AG09309 (cell line): ENCODE results near the gene SURF2.

Source experiments
- DNase-seq: peaks from one replicate; pipeline ENCODE4 v3.0.0-alpha.2; 2010; ENCODE audit warnings: low read depth
- H3K4me3 ChIP-seq: 2 replicates; pipeline ENCODE4 v1.5.1; 2011; ENCODE audit warnings: mild to moderate bottlenecking, low read depth, low read length, moderate library complexity; ENCODE audit not compliant: control insufficient read depth
- TF ChIP-seq, protein P1 (sequence below): IDR thresholded peaks from 2 replicates; pipeline ENCODE4 v1.5.1; 2011; ENCODE audit warnings: mild to moderate bottlenecking, low read depth, low read length, inconsistent platforms; ENCODE audit not compliant: insufficient read depth, control insufficient read depth; ENCODE audit errors: missing control alignments

Gene SURF2

DNA sequence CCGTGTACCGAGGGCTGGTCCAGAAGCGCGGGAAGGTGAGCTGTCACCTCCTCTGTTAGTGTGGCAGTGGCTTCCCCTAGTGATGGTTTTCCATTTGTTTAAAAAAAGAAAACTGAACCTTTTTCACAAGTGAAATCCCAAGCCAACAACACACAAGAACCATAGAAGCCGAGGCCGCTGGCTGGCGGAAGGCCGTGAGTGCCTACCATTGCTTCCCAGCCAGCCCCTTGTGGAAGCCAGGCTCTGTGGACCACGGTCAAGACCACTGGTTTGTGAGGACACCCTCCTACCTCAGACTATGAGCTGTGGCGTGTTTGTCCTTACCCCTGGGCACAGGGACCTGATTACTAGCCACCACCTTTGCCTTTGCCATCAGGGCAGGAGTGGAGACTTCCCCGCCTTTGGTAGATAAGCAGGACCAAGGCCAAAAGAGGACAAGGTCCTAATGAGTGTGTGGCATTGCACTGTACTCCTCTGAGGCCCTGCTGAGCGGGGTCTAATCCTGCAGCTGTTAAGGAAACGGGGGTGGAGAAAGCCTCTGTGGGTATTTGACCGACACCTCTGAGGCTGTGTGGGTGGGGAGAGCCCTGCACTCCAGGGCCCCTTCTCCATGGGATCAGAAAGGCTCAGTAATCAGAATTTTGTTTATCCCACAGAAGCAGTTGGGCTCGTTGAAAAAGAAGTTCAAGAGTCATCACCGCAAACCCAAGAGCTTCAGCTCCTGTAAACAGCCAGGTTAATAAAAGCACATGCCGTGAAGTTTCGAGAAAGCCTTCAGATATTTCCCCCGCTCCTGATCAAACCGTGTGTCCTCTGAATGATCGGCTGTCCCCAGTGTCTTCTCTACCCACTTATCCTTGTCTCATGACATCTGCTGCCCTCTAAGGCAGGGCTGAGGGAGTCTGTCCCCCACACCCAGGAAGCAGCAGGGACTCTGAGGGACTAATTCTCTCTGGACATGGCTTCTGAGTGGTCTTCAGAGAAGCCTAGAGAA lies 4.3 kb downstream of the SURF2 start:
- TF ChIP-seq, protein P1, sequence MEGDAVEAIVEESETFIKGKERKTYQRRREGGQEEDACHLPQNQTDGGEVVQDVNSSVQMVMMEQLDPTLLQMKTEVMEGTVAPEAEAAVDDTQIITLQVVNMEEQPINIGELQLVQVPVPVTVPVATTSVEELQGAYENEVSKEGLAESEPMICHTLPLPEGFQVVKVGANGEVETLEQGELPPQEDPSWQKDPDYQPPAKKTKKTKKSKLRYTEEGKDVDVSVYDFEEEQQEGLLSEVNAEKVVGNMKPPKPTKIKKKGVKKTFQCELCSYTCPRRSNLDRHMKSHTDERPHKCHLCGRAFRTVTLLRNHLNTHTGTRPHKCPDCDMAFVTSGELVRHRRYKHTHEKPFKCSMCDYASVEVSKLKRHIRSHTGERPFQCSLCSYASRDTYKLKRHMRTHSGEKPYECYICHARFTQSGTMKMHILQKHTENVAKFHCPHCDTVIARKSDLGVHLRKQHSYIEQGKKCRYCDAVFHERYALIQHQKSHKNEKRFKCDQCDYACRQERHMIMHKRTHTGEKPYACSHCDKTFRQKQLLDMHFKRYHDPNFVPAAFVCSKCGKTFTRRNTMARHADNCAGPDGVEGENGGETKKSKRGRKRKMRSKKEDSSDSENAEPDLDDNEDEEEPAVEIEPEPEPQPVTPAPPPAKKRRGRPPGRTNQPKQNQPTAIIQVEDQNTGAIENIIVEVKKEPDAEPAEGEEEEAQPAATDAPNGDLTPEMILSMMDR: no peak
- no peak for DNase-seq
- no peak overlapping the region for H3K4me3 ChIP-seq

DNA sequence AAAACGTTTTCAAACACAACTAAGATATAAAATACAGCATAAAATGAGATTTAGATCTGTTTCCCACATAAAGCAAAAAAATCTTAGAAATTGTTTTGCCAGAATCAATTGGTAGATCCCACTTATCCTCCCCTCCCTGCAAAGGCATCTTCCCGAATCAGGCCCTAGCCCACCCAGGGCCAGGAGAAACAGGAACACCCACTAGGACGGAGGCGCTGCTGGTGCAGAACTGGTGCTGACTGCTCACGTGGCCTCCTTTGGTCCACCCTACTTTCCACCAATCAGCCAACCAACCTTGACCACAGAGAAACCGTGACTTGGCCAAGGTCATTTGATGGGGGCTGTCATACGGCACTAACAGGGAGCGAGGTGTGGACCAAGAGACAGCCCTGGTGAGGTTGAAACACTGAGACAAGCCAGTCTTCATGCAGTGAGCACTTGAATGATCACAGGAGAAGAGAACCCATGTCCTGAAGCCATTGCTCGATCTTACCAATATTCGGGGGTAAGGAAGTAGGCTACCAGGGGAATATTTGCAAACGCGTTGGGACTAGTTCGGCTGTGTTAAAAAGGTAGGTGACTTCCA lies 5.2 kb downstream of the SURF2 start:
- TF ChIP-seq, protein P1: no peak
- H3K4me3 ChIP-seq: no peak overlapping the region
- no peak for DNase-seq

DNA sequence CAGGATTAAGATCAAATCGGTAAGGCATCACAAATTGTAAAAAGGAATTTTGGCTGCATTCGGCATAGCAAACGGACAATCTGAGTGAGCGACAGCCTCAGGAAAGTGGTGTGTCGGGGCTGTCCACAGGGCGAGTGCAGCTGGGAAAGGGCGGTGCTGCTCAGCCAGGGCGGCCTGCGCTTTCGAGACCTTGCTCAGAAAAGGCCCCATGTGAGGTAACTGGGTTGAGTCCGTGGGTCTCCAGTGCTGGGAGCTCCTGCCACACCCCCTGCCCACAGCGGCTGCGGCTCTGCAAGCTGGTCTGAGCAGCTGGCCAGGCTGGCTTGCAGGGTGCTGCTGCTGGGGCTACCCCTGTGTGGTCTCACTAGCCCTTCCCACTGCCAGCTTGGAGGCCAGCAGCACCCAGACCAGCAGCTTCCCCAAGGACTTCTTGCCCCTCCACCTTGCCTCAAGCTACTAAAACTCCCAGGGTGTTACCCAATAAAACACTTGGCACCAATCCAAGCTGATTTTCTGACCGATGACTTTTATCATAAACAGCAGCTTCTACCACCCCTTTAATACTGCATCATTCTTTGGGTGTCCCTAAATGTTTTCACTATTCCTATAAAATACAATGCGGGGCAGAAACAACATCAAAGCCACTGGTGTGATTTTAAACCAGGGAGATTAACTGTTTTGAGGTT lies 6.2 kb downstream of the SURF2 start:
- DNase-seq: no peak
- TF ChIP-seq, protein P1: no peak

GRCh38 chr9:133366435-133366834 lies 10.1 kb downstream of the SURF2 start:
- no peak for DNase-seq
- no peak overlapping the region for H3K4me3 ChIP-seq
- TF ChIP-seq, protein P1: no peak

More for the DNA sequence above, 6.2 kb downstream of the SURF2 start:
- no peak overlapping the region for H3K4me3 ChIP-seq

- DNase-seq: no peak
- no peak overlapping the region for H3K4me3 ChIP-seq
- TF ChIP-seq, protein P1: no peak
These were observed 10.9 kb downstream of the SURF2 start for GRCh38 chr9:133367221-133367620.

GRCh38 chr9:133367778-133368177 lies 11.4 kb downstream of the SURF2 start:
- TF ChIP-seq, protein P1: no peak
- H3K4me3 ChIP-seq: no peak overlapping the region
- no peak for DNase-seq
